ENCODE measurements around the gene PKD1.

Gene PKD1

GRCh38 chr16:2042986-2043666, 92.6 kb downstream of the PKD1 start:
- H3K27ac ChIP-seq, result no peak overlapping the region
- no peak for TF ChIP-seq ZFX (IDR thresholded peaks at IDR 0.05; ENCODE audit: borderline replicate concordance)
- TF ChIP-seq, protein P1, sequence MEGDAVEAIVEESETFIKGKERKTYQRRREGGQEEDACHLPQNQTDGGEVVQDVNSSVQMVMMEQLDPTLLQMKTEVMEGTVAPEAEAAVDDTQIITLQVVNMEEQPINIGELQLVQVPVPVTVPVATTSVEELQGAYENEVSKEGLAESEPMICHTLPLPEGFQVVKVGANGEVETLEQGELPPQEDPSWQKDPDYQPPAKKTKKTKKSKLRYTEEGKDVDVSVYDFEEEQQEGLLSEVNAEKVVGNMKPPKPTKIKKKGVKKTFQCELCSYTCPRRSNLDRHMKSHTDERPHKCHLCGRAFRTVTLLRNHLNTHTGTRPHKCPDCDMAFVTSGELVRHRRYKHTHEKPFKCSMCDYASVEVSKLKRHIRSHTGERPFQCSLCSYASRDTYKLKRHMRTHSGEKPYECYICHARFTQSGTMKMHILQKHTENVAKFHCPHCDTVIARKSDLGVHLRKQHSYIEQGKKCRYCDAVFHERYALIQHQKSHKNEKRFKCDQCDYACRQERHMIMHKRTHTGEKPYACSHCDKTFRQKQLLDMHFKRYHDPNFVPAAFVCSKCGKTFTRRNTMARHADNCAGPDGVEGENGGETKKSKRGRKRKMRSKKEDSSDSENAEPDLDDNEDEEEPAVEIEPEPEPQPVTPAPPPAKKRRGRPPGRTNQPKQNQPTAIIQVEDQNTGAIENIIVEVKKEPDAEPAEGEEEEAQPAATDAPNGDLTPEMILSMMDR (IDR thresholded peaks at IDR 0.05), result no peak

DNA sequence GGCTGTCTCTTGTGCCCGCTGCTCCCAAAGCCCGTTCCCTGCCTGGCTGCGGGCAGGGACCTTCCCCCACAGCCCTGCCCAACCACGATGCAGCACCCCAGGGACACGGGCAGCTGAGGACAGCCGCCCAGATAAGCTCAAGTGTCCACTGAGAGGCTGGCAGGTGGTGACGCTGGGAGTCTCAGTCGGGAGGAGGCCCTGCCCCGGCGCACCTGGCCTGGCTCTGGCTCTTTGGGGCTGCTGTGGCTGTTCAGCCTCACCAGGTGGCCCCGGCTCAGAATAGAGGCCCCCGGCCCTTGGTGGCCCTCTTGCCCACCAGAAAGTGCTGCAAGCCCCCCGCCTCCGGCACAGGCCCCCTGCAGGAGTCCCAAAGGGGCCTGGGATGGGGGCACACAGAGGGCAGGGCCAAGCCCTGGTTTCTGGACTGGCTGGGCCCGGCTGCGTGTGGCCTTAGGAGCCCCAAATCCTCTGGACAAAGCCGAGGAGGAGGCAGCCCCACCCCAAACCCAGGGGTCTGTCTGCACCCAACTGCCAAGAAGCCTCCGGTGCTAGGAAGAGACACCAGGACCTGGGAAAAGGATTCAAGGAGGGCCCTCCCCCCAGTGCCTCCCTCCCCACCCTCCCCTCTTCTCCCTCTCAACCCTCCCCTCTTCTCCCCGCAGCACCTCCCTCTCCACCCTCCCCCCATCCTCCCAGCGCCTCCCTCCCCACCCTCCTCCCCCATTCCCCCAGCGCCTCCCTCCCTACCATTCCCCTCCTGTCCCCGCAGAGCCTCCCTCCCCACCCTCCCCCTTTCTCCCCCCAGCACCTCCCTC, 93.3 kb downstream of the PKD1 start:
- no peak overlapping the region for H3K27ac ChIP-seq
- TF ChIP-seq, protein P1 (IDR thresholded peaks at IDR 0.05), result no peak
- TF ChIP-seq ZFX (IDR thresholded peaks at IDR 0.05; ENCODE audit: borderline replicate concordance), result no peak

DNA sequence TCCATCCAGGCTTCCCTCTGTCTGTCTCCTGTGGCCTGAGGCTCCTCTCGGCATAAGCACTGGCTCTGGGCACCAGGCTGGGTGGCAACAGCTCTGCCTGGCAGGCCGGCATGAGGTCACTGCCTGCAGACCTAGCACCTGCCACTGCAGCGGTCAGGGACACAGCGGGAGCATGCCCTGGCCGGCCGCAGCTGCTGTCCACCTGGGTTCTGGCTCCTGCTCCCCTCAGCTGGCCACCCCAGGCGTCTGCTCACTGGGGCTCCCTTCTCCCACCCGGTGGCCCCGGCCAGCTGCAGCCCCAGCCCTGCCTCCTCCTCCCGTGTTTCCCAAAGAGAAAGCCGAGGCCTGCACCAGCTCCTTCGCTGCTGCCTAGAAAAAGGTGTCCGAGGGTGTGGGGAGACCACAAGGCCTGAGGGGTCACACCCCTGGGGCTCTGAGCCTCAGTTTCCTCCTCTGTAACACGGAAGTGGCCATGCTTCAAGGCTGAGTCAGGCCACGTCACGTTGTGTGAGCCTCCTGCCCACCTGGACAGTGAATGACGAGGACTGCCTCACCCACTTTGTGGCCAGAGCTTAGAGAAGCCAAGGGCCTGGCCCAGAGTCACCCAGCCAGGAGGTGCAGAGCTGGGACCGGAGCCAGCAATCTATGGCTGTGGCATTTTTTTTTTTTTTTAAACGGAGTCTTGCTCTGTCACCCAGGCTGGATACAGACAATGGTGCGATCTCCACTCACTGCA, 94.7 kb downstream of the PKD1 start:
- peak overlapping the region; percentile 56 for H3K27ac ChIP-seq
- TF ChIP-seq ZFX (IDR thresholded peaks at IDR 0.05; ENCODE audit: borderline replicate concordance), result no peak
- TF ChIP-seq, protein P1 (IDR thresholded peaks at IDR 0.05), result no peak

GRCh38 chr16:2040041-2040786, 95.5 kb downstream of the PKD1 start:
- peak overlapping the region; percentile 56 for H3K27ac ChIP-seq
- TF ChIP-seq, protein P1 (IDR thresholded peaks at IDR 0.05), result no peak
- TF ChIP-seq ZFX (IDR thresholded peaks at IDR 0.05; ENCODE audit: borderline replicate concordance), result no peak

GRCh38 chr16:2039274-2040031, 96.2 kb downstream of the PKD1 start:
- no peak for TF ChIP-seq ZFX (IDR thresholded peaks at IDR 0.05; ENCODE audit: borderline replicate concordance)
- TF ChIP-seq, protein P1 (IDR thresholded peaks at IDR 0.05), result no peak
- H3K27ac ChIP-seq, result peak overlapping the region; percentile 56
